Fibroblast of lung (primary cell): ENCODE results near the gene ADIPOQ.

Experiments used
- EZH2 ChIP-seq: IDR thresholded peaks from 2 replicates; pipeline ENCODE4 v1.5.1; 2012; ENCODE audit warnings: low read length, control low read depth, mild to moderate bottlenecking; ENCODE audit errors: missing control alignments
- TF ChIP-seq, protein P1 (sequence below), 2 donors: IDR thresholded peaks in 1 of 2; conservative IDR thresholded peaks in 1 of 2; 1 replicate in 1 of 2; 2 replicates in 1 of 2; pipeline ENCODE4 v1.5.1; 2011 to 2012; ENCODE audit warnings: low read length in 2 of 2, control low read depth in 1 of 2, inconsistent platforms in 1 of 2, low read depth in 1 of 2, mild to moderate bottlenecking in 1 of 2

DNA sequence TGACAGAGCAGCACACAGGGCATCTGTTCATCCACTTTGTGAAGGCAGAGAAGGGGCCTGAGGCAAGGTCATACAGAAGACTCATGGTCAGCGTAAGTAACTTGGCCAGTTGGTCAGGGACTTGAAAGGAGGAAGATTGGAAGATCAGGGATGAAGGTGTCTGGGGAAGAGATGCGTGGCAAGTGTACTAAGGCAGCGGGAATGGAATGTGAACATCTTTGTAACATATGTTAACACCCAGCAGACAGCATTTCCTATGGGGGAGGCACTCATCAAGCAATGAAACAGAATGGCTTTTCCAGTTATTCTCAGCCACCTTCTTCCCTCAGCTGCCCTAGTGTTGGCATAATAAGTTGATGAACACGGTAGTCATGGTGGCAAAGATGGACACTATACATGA is 28.4 kb upstream of the ADIPOQ start:
- TF ChIP-seq, protein P1, sequence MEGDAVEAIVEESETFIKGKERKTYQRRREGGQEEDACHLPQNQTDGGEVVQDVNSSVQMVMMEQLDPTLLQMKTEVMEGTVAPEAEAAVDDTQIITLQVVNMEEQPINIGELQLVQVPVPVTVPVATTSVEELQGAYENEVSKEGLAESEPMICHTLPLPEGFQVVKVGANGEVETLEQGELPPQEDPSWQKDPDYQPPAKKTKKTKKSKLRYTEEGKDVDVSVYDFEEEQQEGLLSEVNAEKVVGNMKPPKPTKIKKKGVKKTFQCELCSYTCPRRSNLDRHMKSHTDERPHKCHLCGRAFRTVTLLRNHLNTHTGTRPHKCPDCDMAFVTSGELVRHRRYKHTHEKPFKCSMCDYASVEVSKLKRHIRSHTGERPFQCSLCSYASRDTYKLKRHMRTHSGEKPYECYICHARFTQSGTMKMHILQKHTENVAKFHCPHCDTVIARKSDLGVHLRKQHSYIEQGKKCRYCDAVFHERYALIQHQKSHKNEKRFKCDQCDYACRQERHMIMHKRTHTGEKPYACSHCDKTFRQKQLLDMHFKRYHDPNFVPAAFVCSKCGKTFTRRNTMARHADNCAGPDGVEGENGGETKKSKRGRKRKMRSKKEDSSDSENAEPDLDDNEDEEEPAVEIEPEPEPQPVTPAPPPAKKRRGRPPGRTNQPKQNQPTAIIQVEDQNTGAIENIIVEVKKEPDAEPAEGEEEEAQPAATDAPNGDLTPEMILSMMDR (conservative IDR thresholded peaks at IDR 0.05 in 1 of 2, IDR thresholded peaks at IDR 0.05 in 1 of 2; ENCODE audit: low read depth in 1 of 2, low read length in 2 of 2): no peak
- TF ChIP-seq EZH2: no peak
